GM12891 (cell line): Measurements from ENCODE around the gene SYN1.

Source experiments
- DNase-seq: peaks from one replicate; pipeline ENCODE4 v3.0.0; 2011; ENCODE audit warnings: low spot score; ENCODE audit not compliant: insufficient read length
- FAIRE-seq: peaks from 2 replicates; lab custom pipeline; 2011; peaks lifted over from hg19 to GRCh38; lab: Jason Lieb, UNC
- PAX5 ChIP-seq: IDR thresholded peaks from 2 replicates; pipeline ENCODE4 v1.6.1; 2011; ENCODE audit warnings: low read length, moderate library complexity, mild to moderate bottlenecking; ENCODE audit not compliant: insufficient read depth, severe bottlenecking
- POLR2A ChIP-seq: IDR thresholded peaks from 2 replicates; pipeline ENCODE4 v1.6.1; 2011; ENCODE audit warnings: low read depth, low read length, control low read depth
- POLR2AphosphoS5 ChIP-seq: IDR thresholded peaks from 2 replicates; pipeline ENCODE4 v1.6.1; 2011; ENCODE audit warnings: low read depth, low read length, control low read depth
- POU2F2 ChIP-seq: IDR thresholded peaks from 2 replicates; pipeline ENCODE4 v1.6.1; 2011; ENCODE audit warnings: low read depth, mild to moderate bottlenecking, control low read depth, low read length, moderate library complexity
- SPI1 ChIP-seq: IDR thresholded peaks from 2 replicates; pipeline ENCODE4 v1.6.1; 2011; ENCODE audit warnings: low read depth, low read length, control low read depth
- TAF1 ChIP-seq: IDR thresholded peaks from 2 replicates; pipeline ENCODE4 v1.6.1; 2011; ENCODE audit warnings: low read depth, low read length, control low read depth

SYN1 gene

DNA sequence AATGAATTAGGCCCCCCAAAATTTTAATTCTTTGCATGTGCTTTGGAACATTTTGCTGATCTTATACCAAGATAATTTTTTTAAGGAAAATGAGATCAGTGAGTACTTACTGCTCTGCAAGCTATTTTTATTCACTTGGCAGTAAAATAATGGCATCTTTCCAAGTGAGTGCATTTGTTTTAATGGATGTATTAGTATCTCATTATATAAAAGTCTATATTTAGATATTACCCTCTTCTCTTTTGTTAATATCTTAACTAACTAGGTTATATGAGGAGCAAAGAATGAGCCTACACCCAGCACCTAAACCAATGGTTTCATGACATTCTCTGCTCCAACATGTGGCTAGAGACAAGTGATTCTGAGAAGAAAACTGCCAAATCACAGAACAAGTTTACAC is 79.8 kb downstream of the SYN1 start:
- TF ChIP-seq PAX5 (no peak), TAF1 (no peak), POLR2AphosphoS5 (no peak), POU2F2 (no peak), POLR2A (no peak), SPI1 (no peak)
- FAIRE-seq: no peak
- no peak for DNase-seq

DNA sequence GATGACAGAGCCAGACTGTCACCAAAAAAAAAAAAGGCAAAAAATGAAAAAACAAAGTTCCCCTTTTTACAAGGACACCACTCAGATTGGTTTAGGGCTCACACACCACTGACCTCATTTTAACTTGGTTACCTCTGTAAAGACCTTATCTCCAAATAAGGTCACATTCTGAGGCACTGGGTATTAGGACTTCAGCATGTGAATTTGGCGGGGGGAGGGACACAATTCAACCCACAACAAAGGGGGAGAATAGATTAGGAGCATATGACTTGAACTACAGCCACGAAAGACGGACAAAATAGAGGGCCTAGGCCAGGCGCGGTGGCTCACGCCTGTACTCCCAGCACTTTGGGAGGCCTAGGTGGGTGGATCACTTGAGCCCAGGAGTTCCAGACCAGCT is 89.6 kb downstream of the SYN1 start:
- DNase-seq: no peak
- TF ChIP-seq TAF1 (no peak), POLR2A (no peak), POU2F2 (no peak), POLR2AphosphoS5 (no peak), SPI1 (no peak), PAX5 (no peak)
- no peak for FAIRE-seq

DNA sequence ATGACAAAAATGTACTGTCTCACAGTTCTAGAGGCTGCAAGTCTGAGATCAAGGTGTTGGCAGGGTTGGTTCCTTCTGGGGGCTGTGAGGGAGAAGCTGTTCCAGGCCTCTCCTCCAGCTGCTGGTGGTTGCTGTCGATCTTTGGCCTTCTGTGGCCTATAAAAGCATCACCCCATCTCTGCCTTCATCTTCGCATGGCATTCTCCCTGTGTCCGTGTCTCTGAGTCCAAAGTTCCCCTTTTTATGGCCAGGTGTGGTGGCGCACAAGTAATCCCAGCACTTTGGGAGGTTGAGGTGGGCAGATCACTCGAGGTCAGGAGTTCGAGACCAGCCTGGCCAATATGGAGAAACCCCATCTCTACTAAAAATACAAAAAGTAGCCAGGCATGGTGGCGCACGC is 90.1 kb downstream of the SYN1 start:
- FAIRE-seq (no peak), DNase-seq (no peak)
- TF ChIP-seq POLR2A: no peak
- no peak for TF ChIP-seq POLR2AphosphoS5
- TF ChIP-seq PAX5: no peak
- TF ChIP-seq POU2F2: no peak
- no peak for TF ChIP-seq SPI1
- TF ChIP-seq TAF1: no peak

DNA sequence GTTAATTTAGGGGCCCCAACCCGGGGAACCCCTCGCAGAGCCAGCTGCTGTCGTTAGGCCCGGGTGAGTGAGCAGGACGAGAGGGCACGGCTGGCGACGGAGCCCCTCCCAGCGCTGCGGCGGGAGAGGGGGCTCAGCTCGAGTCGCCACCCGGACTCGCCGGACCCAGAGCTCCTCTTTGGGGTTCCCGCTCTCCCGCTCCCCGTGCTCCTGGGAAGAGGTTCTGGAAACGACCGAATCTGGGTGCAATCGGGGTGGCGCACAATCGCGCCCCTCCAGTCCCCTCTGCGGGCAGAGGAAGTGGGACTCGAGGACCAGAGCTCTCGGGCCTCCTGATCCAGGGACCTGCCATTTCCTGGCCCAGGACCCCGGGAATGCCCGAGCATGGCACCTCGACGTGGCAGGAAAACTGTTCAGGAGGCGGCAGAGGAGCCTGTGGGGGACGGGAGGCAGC is 95.9 kb downstream of the SYN1 start:
- TF ChIP-seq POLR2AphosphoS5: no peak
- TF ChIP-seq SPI1: 0 out of 2 replicates have a peak, but pooled peaks have one; percentile 13
- DNase-seq (no peak), FAIRE-seq (no peak)

DNA sequence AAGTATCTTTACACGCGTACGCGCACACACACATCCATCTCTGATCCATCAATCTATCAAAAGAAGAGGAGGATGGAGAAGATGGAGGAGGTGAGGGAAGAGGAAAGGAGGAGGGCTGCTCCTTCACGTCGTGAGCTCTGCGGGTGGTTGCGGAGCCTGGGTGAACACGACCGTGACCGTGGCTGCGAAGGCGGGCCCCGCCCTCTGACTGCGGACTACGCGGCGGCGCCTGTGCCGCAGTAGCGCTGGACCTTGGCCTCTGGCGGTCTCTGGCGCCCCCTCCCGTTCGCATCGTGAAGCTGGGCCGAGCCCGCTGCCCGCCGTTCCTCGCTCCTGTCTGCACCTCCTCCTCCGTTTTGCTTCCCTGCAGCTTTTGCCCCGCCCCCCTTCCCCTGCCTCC is 96.4 kb downstream of the SYN1 start:
- TF ChIP-seq POU2F2 (peak; percentile 27; the same call in 1 of the 2 replicates), TAF1 (no peak), PAX5 (peak; percentile 89)
- DNase-seq: peak; percentile 66
- FAIRE-seq: peak; percentile 99
